ENCODE measurements around the gene CUX1.
"Not testable (repeated sequence)": the region's sequence is repeated elsewhere in the genome, so short reads cannot be mapped to it uniquely, and the experiment has no call there.

GRCh38 chr7:101849314-101849713 lies 31.9 kb downstream of the CUX1 start:
- TF ChIP-seq CTCF (IDR thresholded peaks at IDR 0.05); EZH2 (IDR thresholded peaks at IDR 0.05; ENCODE audit: borderline replicate concordance, insufficient read depth, low read depth, low read length, poor library complexity, severe bottlenecking): not testable (repeated sequence)
